NCI-H2171 treated with DMSO at 0.1 percent for 48 hours (cell line): ENCODE results near the gene UQCRFS1.

Experiments used
- DNase-seq: peaks from one replicate; lab custom pipeline; 2025; lab: John Stamatoyannopoulos, UW

UQCRFS1 gene

GRCh38 chr19:29155683-29156082, 57.3 kb downstream of the UQCRFS1 start:
- DNase-seq = no peak
